ENCODE data around the gene SLC48A1.

The SLC48A1 gene

DNA sequence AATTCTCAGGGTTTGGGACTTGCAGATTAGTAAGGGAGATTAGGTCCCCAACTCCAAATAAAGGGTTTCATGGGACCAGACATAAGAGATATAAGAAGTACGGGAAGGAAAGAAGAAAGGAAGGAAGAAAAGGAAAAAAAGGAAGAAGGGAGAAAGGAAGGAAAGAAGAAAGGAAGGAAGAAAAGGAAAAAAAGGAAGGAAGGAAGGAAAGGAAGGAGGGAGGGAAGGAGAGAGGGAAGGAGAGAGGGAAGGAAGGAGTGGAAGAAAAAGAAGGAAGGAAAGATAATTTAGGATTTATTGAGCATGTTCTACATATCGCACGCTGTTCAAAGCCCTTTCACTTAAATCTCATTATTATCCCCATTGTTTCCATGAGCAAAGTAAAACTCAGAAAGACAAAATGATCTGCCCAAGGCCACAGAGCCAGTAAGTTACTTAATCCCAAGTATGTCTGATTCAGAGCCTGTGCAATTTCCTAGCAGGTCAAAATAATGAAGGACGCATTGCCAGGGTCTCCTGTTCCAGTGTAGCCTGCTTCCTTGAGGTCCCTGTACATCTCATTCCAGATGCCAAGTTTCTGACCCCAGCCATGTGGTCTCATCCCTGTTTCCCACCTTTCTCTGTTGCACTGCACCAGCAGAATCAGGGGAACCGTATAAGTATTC is 50.5 kb downstream of the SLC48A1 start:
- ATAC-seq, result no peak

DNA sequence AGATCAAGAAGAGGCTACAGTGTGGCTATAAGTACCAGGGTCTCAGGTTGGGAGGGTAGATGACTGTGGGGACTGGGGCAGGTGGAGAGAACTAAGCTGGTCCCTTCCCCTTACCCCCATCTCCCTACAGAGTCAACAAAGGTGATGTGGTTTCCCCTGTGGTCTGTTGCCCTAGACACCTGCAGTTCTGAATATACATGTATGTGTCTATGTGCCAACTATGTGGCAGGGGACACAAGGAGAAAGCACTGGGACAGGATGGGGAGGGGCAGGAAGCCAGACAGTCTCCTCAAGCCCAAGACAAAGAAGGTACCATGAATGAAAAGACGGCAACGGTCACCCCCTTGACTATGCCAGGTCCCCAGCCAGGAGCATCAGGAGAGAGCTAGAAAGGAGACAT is 51.2 kb downstream of the SLC48A1 start:
- TF ChIP-seq, protein P1, sequence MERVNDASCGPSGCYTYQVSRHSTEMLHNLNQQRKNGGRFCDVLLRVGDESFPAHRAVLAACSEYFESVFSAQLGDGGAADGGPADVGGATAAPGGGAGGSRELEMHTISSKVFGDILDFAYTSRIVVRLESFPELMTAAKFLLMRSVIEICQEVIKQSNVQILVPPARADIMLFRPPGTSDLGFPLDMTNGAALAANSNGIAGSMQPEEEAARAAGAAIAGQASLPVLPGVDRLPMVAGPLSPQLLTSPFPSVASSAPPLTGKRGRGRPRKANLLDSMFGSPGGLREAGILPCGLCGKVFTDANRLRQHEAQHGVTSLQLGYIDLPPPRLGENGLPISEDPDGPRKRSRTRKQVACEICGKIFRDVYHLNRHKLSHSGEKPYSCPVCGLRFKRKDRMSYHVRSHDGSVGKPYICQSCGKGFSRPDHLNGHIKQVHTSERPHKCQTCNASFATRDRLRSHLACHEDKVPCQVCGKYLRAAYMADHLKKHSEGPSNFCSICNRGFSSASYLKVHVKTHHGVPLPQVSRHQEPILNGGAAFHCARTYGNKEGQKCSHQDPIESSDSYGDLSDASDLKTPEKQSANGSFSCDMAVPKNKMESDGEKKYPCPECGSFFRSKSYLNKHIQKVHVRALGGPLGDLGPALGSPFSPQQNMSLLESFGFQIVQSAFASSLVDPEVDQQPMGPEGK (CRISPR knock-in tag; IDR thresholded peaks at IDR 0.05; ENCODE audit: borderline replicate concordance), result no peak
- TF ChIP-seq SNAI2 (CRISPR knock-in tag; IDR thresholded peaks at IDR 0.05) (no peak), TCF4 (CRISPR knock-in tag; IDR thresholded peaks at IDR 0.05; ENCODE audit: borderline replicate concordance) (no peak), ESRRG (CRISPR knock-in tag; IDR thresholded peaks at IDR 0.05) (no peak), ZC3H10 (CRISPR knock-in tag; IDR thresholded peaks at IDR 0.05) (no peak), GLIS3 (CRISPR knock-in tag; IDR thresholded peaks at IDR 0.05) (no peak), ZNF70 (CRISPR knock-in tag; IDR thresholded peaks at IDR 0.05) (no peak)
- no peak for ATAC-seq

More for the DNA sequence above, 50.5 kb downstream of the SLC48A1 start:
- no peak for TF ChIP-seq TCF4 (CRISPR knock-in tag; IDR thresholded peaks at IDR 0.05; ENCODE audit: borderline replicate concordance)
- no peak for TF ChIP-seq BACH2 (CRISPR knock-in tag; IDR thresholded peaks at IDR 0.05; ENCODE audit: borderline replicate concordance)
- no peak for TF ChIP-seq ZFP30 (CRISPR knock-in tag; IDR thresholded peaks at IDR 0.05)
- no peak for TF ChIP-seq ZFP3 (CRISPR knock-in tag; IDR thresholded peaks at IDR 0.05)
- TF ChIP-seq, protein P2, sequence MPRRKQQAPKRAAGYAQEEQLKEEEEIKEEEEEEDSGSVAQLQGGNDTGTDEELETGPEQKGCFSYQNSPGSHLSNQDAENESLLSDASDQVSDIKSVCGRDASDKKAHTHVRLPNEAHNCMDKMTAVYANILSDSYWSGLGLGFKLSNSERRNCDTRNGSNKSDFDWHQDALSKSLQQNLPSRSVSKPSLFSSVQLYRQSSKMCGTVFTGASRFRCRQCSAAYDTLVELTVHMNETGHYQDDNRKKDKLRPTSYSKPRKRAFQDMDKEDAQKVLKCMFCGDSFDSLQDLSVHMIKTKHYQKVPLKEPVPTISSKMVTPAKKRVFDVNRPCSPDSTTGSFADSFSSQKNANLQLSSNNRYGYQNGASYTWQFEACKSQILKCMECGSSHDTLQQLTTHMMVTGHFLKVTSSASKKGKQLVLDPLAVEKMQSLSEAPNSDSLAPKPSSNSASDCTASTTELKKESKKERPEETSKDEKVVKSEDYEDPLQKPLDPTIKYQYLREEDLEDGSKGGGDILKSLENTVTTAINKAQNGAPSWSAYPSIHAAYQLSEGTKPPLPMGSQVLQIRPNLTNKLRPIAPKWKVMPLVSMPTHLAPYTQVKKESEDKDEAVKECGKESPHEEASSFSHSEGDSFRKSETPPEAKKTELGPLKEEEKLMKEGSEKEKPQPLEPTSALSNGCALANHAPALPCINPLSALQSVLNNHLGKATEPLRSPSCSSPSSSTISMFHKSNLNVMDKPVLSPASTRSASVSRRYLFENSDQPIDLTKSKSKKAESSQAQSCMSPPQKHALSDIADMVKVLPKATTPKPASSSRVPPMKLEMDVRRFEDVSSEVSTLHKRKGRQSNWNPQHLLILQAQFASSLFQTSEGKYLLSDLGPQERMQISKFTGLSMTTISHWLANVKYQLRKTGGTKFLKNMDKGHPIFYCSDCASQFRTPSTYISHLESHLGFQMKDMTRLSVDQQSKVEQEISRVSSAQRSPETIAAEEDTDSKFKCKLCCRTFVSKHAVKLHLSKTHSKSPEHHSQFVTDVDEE (CRISPR knock-in tag; IDR thresholded peaks at IDR 0.05), result no peak
- TF ChIP-seq, protein P3, sequence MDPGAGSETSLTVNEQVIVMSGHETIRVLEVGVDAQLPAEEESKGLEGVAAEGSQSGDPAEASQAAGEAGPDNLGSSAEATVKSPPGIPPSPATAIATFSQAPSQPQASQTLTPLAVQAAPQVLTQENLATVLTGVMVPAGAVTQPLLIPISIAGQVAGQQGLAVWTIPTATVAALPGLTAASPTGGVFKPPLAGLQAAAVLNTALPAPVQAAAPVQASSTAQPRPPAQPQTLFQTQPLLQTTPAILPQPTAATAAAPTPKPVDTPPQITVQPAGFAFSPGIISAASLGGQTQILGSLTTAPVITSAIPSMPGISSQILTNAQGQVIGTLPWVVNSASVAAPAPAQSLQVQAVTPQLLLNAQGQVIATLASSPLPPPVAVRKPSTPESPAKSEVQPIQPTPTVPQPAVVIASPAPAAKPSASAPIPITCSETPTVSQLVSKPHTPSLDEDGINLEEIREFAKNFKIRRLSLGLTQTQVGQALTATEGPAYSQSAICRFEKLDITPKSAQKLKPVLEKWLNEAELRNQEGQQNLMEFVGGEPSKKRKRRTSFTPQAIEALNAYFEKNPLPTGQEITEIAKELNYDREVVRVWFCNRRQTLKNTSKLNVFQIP (CRISPR knock-in tag; IDR thresholded peaks at IDR 0.05; ENCODE audit: borderline replicate concordance, low read depth), result no peak
- TF ChIP-seq ESRRG (CRISPR knock-in tag; IDR thresholded peaks at IDR 0.05), result no peak
- TF ChIP-seq, protein P4, sequence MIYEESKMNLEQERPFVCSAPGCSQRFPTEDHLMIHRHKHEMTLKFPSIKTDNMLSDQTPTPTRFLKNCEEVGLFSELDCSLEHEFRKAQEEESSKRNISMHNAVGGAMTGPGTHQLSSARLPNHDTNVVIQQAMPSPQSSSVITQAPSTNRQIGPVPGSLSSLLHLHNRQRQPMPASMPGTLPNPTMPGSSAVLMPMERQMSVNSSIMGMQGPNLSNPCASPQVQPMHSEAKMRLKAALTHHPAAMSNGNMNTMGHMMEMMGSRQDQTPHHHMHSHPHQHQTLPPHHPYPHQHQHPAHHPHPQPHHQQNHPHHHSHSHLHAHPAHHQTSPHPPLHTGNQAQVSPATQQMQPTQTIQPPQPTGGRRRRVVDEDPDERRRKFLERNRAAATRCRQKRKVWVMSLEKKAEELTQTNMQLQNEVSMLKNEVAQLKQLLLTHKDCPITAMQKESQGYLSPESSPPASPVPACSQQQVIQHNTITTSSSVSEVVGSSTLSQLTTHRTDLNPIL (CRISPR knock-in tag; IDR thresholded peaks at IDR 0.05; ENCODE audit: low read depth), result no peak
- TF ChIP-seq RARB (CRISPR knock-in tag; IDR thresholded peaks at IDR 0.05), result no peak
- TF ChIP-seq ZNF70 (CRISPR knock-in tag; IDR thresholded peaks at IDR 0.05), result no peak
- TF ChIP-seq, protein P1 (CRISPR knock-in tag; IDR thresholded peaks at IDR 0.05; ENCODE audit: borderline replicate concordance), result no peak
- TF ChIP-seq SNAI2 (CRISPR knock-in tag; IDR thresholded peaks at IDR 0.05), result no peak
- TF ChIP-seq ISL1 (CRISPR knock-in tag; IDR thresholded peaks at IDR 0.05), result no peak

DNA sequence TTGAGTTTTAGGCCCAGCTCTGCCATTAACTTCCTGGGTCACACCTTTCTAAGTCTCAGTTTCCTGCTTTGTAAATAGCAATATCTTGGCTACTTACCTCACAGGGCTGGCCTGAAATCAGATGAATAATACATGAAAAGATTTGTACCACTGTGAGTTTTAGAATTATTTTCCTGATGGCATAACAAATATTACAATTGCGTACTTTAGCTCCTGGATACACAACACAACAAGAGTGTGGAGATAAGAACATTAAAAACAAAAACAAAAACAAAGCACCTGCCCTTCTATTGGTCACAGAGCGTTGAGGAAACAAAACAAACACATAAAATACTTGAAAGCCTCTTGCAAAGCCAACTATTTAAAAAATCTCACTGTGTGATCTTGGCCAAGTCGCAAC is 51.6 kb downstream of the SLC48A1 start:
- TF ChIP-seq, protein P2 (CRISPR knock-in tag; IDR thresholded peaks at IDR 0.05), result no peak
- no peak for TF ChIP-seq ZNF70 (CRISPR knock-in tag; IDR thresholded peaks at IDR 0.05)
- ATAC-seq, result no peak

All from SK-N-SH treated with all-trans-retinoic acid at 6 μM for 48 hours (cell line).